GM23338 (cell line): Measurements from ENCODE around the gene SERGEF. TPM values are rescaled to one million over a fixed set of nuclear protein-coding genes. Genes with fewer than 3 reads are reported as not detected.

ENCODE experiments used
- ATAC-seq: fragments of 200-7000 bp; cut with Tn5 transposase; 3 replicates; pipeline ENCODE4 v1.9.1; 2020
- DNase-seq: peaks from one replicate; pipeline ENCODE4 v3.0.0-alpha.2; 2015; ENCODE audit warnings: low spot score
- H2AFZ ChIP-seq: fragments of 200-600 bp; sonication (generic); 2 replicates; pipeline ENCODE4 v1.8.0; 2016; ENCODE audit warnings: antibody characterized with exemption, mild to moderate bottlenecking, moderate library complexity
- H3F3A ChIP-seq: fragments of 200-600 bp; sonication (generic); replicated peaks from 2 replicates; pipeline ENCODE4 v1.8.0; 2017; ENCODE audit warnings: antibody characterized with exemption, mixed run types, low read depth
- H3K27ac ChIP-seq: fragments of 200-600 bp; sonication (generic); 2 replicates; pipeline ENCODE4 v1.6.1; 2016; ENCODE audit warnings: low read depth
- H3K27me3 ChIP-seq: fragments of 200-600 bp; sonication (generic); 2 replicates; pipeline ENCODE4 v1.8.0; 2016; ENCODE audit warnings: mild to moderate bottlenecking, mixed run types, moderate library complexity; ENCODE audit not compliant: insufficient read depth
- H3K36me3 ChIP-seq: fragments of 200-600 bp; sonication (generic); 2 replicates; pipeline ENCODE4 v1.8.0; 2016; ENCODE audit warnings: mild to moderate bottlenecking; ENCODE audit not compliant: insufficient read depth
- H3K4me1 ChIP-seq: fragments of 200-600 bp; sonication (generic); 2 replicates; pipeline ENCODE4 v1.8.0; 2016; ENCODE audit warnings: mild to moderate bottlenecking, moderate library complexity; ENCODE audit not compliant: insufficient read depth
- H3K4me2 ChIP-seq: fragments of 200-600 bp; sonication (generic); 2 replicates; pipeline ENCODE4 v1.7.1; 2017; ENCODE audit warnings: mixed run types
- H3K4me3 ChIP-seq: fragments of 200-600 bp; sonication (generic); 2 replicates; pipeline ENCODE4 v1.6.1; 2016; ENCODE audit warnings: mixed run types
- H3K79me2 ChIP-seq: fragments of 200-600 bp; sonication (generic); replicated peaks from 2 replicates; pipeline ENCODE4 v1.8.0; 2017; ENCODE audit warnings: mild to moderate bottlenecking; ENCODE audit not compliant: insufficient read depth
- H3K9me2 ChIP-seq: fragments of 200-600 bp; sonication (generic); 2 replicates; pipeline ENCODE4 v1.8.0; 2017; ENCODE audit not compliant: insufficient read depth
- H4K20me1 ChIP-seq: fragments of 200-600 bp; sonication (generic); replicated peaks from 2 replicates; pipeline ENCODE4 v1.8.0; 2017; ENCODE audit warnings: mild to moderate bottlenecking; ENCODE audit not compliant: insufficient read depth
- H3K27ac Mint-ChIP-seq: 2 replicates; pipeline ENCODE4 v1.8.0; 2020; ENCODE audit warnings: inconsistent platforms, mild to moderate bottlenecking, moderate library complexity, mixed read lengths
- H3K27me3 Mint-ChIP-seq: 3 replicates; pipeline ENCODE4 v1.8.0; 2022; ENCODE audit warnings: low read depth, mild to moderate bottlenecking, moderate library complexity, mixed read lengths, inconsistent platforms; ENCODE audit not compliant: insufficient read depth, poor library complexity
- H3K36me3 Mint-ChIP-seq: 3 replicates; pipeline ENCODE4 v1.8.0; 2021; ENCODE audit warnings: low read depth, mild to moderate bottlenecking, inconsistent platforms, moderate library complexity, mixed read lengths
- H3K4me1 Mint-ChIP-seq: 3 replicates; pipeline ENCODE4 v1.8.0; 2020; ENCODE audit warnings: mild to moderate bottlenecking, inconsistent platforms, mixed read lengths
- H3K4me3 Mint-ChIP-seq: 3 replicates; pipeline ENCODE4 v1.8.0; 2021; ENCODE audit warnings: moderate library complexity, mild to moderate bottlenecking, inconsistent platforms, mixed read lengths
- H3K9me3 Mint-ChIP-seq: 3 replicates; pipeline ENCODE4 v1.8.0; 2020; ENCODE audit warnings: moderate library complexity, mild to moderate bottlenecking, inconsistent platforms, mixed read lengths
- CREB1 ChIP-seq: fragments of 250-450 bp; sonication (Bioruptor Pico); IDR thresholded peaks from 2 replicates; pipeline ENCODE4 v1.5.0; 2020; ENCODE audit warnings: low read depth, mild to moderate bottlenecking, moderate library complexity
- EZH2 ChIP-seq: fragments of 200-600 bp; sonication (generic); IDR thresholded peaks from one replicate; pipeline ENCODE4 v1.8.0; 2017; ENCODE audit warnings: antibody characterized with exemption, mild to moderate bottlenecking, low read depth; ENCODE audit not compliant: unreplicated experiment
- EZH2phosphoT487 ChIP-seq: fragments of 200-600 bp; sonication (generic); IDR thresholded peaks from one replicate; pipeline ENCODE4 v1.8.1; 2018; ENCODE audit warnings: antibody characterized with exemption; ENCODE audit not compliant: unreplicated experiment
- JUNB ChIP-seq: IDR thresholded peaks from one replicate; pipeline ENCODE4 v1.6.1; 2016; ENCODE audit warnings: antibody characterized with exemption; ENCODE audit not compliant: unreplicated experiment
- NANOG ChIP-seq: IDR thresholded peaks from 2 replicates; pipeline ENCODE4 v1.6.1; 2016; ENCODE audit warnings: antibody characterized with exemption, borderline replicate concordance
- POLR2AphosphoS5 ChIP-seq: IDR thresholded peaks from 2 replicates; pipeline ENCODE4 v1.6.1; 2016; ENCODE audit warnings: antibody characterized with exemption, low read depth
- STAT1 ChIP-seq: IDR thresholded peaks from one replicate; pipeline ENCODE4 v1.6.1; 2016; ENCODE audit warnings: antibody characterized with exemption; ENCODE audit not compliant: unreplicated experiment
- ZNF114 ChIP-seq: fragments of 250-450 bp; sonication (Bioruptor Pico); IDR thresholded peaks from 2 replicates; pipeline ENCODE4 v1.5.0; 2020; ENCODE audit warnings: mild to moderate bottlenecking, moderate library complexity
- ZNF331 ChIP-seq: fragments of 250-450 bp; sonication (Bioruptor Pico); IDR thresholded peaks from 2 replicates; pipeline ENCODE4 v1.5.0; 2020; ENCODE audit warnings: low read depth, mild to moderate bottlenecking, moderate library complexity
- polyA plus RNA-seq: library from polyadenylated mRNA; unstranded; fragments of >200 nt; fragmentation: Nextera tagmentation; extraction: Ambion mirVana; gene quantifications from 2 replicates; pipeline ENCODE4 v1.2.1, GENCODE V29; 2016
- total RNA-seq: library from RNA; depleted of rRNA; stranded (reverse); fragments of >200 nt; shearing (Covaris generic); gene quantifications from 2 replicates; pipeline ENCODE4 v1.2.3, GENCODE V29; 2014
- TF ChIP-seq, protein P1 (sequence below), 2 experiments: fragments of 200-600 bp in 1 of 2; sonication (generic) in 1 of 2; conservative IDR thresholded peaks; 2 replicates each; pipeline versions ENCODE4 v1.5.1 to v1.6.1; 2016 to 2017; ENCODE audit warnings: antibody characterized with exemption in 2 of 2, low read depth in 2 of 2, mild to moderate bottlenecking in 2 of 2, moderate library complexity in 1 of 2
- TF ChIP-seq, protein P2 (sequence below): fragments of 250-450 bp; sonication (Bioruptor Pico); IDR thresholded peaks from 2 replicates; pipeline ENCODE4 v1.5.0; 2020; ENCODE audit warnings: mild to moderate bottlenecking, moderate library complexity
- TF ChIP-seq, protein P3 (sequence below): IDR thresholded peaks from one replicate; pipeline ENCODE4 v1.6.1; 2018; ENCODE audit warnings: antibody characterized with exemption; ENCODE audit not compliant: unreplicated experiment

SERGEF gene
- total and polyA plus RNA-seq, 2 experiments from 2014 or later, result 24.2 to 27.9 TPM

- TF ChIP-seq, protein P1, sequence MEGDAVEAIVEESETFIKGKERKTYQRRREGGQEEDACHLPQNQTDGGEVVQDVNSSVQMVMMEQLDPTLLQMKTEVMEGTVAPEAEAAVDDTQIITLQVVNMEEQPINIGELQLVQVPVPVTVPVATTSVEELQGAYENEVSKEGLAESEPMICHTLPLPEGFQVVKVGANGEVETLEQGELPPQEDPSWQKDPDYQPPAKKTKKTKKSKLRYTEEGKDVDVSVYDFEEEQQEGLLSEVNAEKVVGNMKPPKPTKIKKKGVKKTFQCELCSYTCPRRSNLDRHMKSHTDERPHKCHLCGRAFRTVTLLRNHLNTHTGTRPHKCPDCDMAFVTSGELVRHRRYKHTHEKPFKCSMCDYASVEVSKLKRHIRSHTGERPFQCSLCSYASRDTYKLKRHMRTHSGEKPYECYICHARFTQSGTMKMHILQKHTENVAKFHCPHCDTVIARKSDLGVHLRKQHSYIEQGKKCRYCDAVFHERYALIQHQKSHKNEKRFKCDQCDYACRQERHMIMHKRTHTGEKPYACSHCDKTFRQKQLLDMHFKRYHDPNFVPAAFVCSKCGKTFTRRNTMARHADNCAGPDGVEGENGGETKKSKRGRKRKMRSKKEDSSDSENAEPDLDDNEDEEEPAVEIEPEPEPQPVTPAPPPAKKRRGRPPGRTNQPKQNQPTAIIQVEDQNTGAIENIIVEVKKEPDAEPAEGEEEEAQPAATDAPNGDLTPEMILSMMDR (conservative IDR thresholded peaks at IDR 0.05; ENCODE audit: low read depth in 2 of 2), result no peak
- TF ChIP-seq JUNB, result no peak
- no peak for TF ChIP-seq EZH2
- TF ChIP-seq NANOG, result no peak
Measured at GRCh38 chr11:17939542-17939941, 73.3 kb downstream of the SERGEF start (continued).

- peaks cover 6% of the 10 kb centered on the region; the same call in 1 of the 2 replicates for H3K4me1 ChIP-seq
- Mint-ChIP-seq H3K4me3 (no peak overlapping the region), H3K4me1 (peaks cover 11% of the 10 kb centered on the region; the same call in 2 of the 3 replicates), H3K9me3 (peaks cover 5% of the 10 kb centered on the region; the same call in 2 of the 3 replicates), H3K36me3 (peaks cover 5% of the 10 kb centered on the region; the same call in 2 of the 3 replicates), H3K27ac (no peak overlapping the region), H3K27me3 (peaks cover 3% of the 10 kb centered on the region)
- H3K79me2 ChIP-seq, result no peaks in the 10 kb centered on the region
- DNase-seq (no peak), ATAC-seq (no peak)
- no peaks in the 10 kb centered on the region for H3K9me2 ChIP-seq
- H3K27me3 ChIP-seq, result no peaks in the 10 kb centered on the region
- H3K36me3 ChIP-seq, result no peaks in the 10 kb centered on the region
- no peaks in the 10 kb centered on the region for H3F3A ChIP-seq
- H3K4me2 ChIP-seq, result no peak overlapping the region
- no peak overlapping the region for H3K4me3 ChIP-seq
- no peaks in the 10 kb centered on the region for H4K20me1 ChIP-seq
- H2AFZ ChIP-seq, result no peak overlapping the region
- H3K27ac ChIP-seq, result no peak overlapping the region
- TF ChIP-seq EZH2phosphoT487, result no peak
- TF ChIP-seq, protein P1 (conservative IDR thresholded peaks at IDR 0.05; ENCODE audit: low read depth in 2 of 2), result no peak
- TF ChIP-seq NANOG, result no peak
- TF ChIP-seq JUNB, result no peak
- TF ChIP-seq, protein P2, sequence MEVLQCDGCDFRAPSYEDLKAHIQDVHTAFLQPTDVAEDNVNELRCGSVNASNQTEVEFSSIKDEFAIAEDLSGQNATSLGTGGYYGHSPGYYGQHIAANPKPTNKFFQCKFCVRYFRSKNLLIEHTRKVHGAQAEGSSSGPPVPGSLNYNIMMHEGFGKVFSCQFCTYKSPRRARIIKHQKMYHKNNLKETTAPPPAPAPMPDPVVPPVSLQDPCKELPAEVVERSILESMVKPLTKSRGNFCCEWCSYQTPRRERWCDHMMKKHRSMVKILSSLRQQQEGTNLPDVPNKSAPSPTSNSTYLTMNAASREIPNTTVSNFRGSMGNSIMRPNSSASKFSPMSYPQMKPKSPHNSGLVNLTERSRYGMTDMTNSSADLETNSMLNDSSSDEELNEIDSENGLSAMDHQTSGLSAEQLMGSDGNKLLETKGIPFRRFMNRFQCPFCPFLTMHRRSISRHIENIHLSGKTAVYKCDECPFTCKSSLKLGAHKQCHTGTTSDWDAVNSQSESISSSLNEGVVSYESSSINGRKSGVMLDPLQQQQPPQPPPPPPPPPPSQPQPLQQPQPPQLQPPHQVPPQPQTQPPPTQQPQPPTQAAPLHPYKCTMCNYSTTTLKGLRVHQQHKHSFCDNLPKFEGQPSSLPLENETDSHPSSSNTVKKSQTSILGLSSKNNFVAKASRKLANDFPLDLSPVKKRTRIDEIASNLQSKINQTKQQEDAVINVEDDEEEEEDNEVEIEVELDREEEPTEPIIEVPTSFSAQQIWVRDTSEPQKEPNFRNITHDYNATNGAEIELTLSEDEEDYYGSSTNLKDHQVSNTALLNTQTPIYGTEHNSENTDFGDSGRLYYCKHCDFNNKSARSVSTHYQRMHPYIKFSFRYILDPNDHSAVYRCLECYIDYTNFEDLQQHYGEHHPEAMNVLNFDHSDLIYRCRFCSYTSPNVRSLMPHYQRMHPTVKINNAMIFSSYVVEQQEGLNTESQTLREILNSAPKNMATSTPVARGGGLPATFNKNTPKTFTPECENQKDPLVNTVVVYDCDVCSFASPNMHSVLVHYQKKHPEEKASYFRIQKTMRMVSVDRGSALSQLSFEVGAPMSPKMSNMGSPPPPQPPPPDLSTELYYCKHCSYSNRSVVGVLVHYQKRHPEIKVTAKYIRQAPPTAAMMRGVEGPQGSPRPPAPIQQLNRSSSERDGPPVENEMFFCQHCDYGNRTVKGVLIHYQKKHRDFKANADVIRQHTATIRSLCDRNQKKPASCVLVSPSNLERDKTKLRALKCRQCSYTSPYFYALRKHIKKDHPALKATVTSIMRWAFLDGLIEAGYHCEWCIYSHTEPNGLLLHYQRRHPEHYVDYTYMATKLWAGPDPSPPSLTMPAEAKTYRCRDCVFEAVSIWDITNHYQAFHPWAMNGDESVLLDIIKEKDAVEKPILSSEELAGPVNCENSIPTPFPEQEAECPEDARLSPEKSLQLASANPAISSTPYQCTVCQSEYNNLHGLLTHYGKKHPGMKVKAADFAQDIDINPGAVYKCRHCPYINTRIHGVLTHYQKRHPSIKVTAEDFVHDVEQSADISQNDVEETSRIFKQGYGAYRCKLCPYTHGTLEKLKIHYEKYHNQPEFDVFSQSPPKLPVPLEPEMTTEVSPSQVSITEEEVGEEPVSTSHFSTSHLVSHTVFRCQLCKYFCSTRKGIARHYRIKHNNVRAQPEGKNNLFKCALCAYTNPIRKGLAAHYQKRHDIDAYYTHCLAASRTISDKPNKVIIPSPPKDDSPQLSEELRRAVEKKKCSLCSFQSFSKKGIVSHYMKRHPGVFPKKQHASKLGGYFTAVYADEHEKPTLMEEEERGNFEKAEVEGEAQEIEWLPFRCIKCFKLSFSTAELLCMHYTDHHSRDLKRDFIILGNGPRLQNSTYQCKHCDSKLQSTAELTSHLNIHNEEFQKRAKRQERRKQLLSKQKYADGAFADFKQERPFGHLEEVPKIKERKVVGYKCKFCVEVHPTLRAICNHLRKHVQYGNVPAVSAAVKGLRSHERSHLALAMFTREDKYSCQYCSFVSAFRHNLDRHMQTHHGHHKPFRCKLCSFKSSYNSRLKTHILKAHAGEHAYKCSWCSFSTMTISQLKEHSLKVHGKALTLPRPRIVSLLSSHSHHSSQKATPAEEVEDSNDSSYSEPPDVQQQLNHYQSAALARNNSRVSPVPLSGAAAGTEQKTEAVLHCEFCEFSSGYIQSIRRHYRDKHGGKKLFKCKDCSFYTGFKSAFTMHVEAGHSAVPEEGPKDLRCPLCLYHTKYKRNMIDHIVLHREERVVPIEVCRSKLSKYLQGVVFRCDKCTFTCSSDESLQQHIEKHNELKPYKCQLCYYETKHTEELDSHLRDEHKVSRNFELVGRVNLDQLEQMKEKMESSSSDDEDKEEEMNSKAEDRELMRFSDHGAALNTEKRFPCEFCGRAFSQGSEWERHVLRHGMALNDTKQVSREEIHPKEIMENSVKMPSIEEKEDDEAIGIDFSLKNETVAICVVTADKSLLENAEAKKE (CRISPR knock-in tag), result no peak
- TF ChIP-seq EZH2, result no peak
- TF ChIP-seq CREB1 (CRISPR knock-in tag), result no peak
- TF ChIP-seq, protein P3, sequence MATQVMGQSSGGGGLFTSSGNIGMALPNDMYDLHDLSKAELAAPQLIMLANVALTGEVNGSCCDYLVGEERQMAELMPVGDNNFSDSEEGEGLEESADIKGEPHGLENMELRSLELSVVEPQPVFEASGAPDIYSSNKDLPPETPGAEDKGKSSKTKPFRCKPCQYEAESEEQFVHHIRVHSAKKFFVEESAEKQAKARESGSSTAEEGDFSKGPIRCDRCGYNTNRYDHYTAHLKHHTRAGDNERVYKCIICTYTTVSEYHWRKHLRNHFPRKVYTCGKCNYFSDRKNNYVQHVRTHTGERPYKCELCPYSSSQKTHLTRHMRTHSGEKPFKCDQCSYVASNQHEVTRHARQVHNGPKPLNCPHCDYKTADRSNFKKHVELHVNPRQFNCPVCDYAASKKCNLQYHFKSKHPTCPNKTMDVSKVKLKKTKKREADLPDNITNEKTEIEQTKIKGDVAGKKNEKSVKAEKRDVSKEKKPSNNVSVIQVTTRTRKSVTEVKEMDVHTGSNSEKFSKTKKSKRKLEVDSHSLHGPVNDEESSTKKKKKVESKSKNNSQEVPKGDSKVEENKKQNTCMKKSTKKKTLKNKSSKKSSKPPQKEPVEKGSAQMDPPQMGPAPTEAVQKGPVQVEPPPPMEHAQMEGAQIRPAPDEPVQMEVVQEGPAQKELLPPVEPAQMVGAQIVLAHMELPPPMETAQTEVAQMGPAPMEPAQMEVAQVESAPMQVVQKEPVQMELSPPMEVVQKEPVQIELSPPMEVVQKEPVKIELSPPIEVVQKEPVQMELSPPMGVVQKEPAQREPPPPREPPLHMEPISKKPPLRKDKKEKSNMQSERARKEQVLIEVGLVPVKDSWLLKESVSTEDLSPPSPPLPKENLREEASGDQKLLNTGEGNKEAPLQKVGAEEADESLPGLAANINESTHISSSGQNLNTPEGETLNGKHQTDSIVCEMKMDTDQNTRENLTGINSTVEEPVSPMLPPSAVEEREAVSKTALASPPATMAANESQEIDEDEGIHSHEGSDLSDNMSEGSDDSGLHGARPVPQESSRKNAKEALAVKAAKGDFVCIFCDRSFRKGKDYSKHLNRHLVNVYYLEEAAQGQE, result no peak
- TF ChIP-seq ZNF331 (CRISPR knock-in tag), result no peak
- no peak for TF ChIP-seq STAT1
- no peak for TF ChIP-seq ZNF114
- no peak for TF ChIP-seq POLR2AphosphoS5
Measured at GRCh38 chr11:17936790-17937189, 76.1 kb downstream of the SERGEF start.
